Rectal smooth muscle tissue (tissue), 1 donor: ENCODE results near the gene COG5.

ENCODE experiments used
- H3K27ac ChIP-seq: one replicate; pipeline ENCODE4 v1.7.0; 2013; ENCODE audit warnings: low read depth, low read length, inconsistent platforms
- H3K27me3 ChIP-seq: one replicate; pipeline ENCODE4 v1.7.0; 2013; ENCODE audit warnings: low read length; ENCODE audit not compliant: control insufficient read depth, insufficient read depth
- H3K36me3 ChIP-seq: one replicate; pipeline ENCODE4 v1.7.0; 2013; ENCODE audit warnings: low read length; ENCODE audit not compliant: control insufficient read depth, insufficient read depth
- H3K4me1 ChIP-seq: one replicate; pipeline ENCODE4 v1.7.0; 2013; ENCODE audit warnings: low read length; ENCODE audit not compliant: control insufficient read depth, insufficient read depth
- H3K4me3 ChIP-seq: one replicate; pipeline ENCODE4 v1.7.0; 2013; ENCODE audit warnings: low read length
- H3K9ac ChIP-seq: one replicate; pipeline ENCODE4 v1.7.0; 2013; ENCODE audit warnings: low read length

Gene COG5

DNA sequence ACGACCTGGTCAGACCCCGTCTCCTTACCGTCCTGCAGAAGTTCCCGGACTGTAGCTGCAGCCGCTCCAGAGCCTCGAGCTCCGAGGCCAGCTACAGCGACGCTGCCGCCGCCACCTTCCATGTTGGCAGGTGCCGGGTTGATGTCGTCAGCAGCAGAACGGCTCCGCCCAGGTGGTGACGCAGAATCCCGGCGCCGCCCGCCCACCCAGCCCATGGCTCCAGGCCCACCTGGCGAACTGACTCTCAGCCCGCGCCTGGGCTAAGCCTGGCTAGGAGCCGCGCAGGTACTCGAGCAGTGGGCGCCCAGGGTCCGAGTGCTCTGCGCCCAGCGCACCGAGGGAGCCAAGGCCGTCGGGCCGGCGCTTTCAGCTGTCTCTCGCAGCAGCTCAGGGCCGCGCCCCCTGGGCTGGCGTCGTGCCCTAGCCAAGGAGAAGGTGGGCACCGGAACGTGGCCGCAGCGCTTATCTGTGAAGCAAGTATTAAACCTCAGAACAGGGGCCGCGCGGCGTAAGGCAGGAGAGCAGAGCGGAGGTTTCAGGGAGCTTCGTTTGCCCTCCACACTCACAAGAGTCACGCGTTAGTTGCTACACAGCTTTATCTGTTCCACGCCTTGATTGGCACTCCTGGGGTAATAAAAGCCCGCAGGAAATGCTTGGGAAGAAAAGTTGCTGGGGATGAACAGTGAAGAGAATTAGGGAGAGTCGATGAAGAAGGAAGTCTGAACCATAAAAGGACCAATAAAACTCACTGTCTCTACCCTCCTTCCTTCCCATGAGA is at the start of gene COG5, which contains the start of gene DUS4L:
Gene COG5 (minus strand): TSS at position 146 of the 778 bp plus-strand sequence. CDS start 24 bp downstream, at position 122.
Gene DUS4L (plus strand): TSS at position 197 of the 778 bp plus-strand sequence. CDS start 3,100 bp downstream, outside the sequence.
- Histone ChIP-seq H3K4me3 (peak within 1 kb of the TSS; percentile 99), H3K9ac (peak within 1 kb of the TSS; percentile 82), H3K27ac (peak within 1 kb of the TSS; percentile 94), H3K27me3 (no peaks in the 10 kb centered on the region), H3K36me3 (no peaks in the 10 kb centered on the region), H3K4me1 (peaks cover 2% of the 10 kb centered on the region)

DNA sequence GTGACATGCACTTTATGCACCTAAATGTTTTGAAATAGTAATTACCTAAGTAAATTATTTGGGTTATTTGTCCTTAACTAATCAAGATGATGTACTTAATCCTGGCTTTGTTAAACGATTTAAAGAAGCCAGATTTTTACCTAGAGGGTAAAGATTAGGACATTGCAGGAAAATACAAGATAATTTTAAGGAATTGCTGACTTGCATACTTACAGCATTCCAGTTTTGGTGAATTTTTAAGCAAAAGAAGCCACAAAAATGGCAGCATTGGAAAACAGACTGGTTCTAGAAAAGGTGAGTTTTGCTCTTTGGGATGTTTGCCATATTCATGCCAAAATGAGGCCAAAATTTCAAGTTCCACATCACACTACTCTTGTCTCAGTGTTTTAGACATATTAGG is 49.7 kb upstream of the COG5 start:
- Histone ChIP-seq H3K36me3 (peaks cover 10% of the 10 kb centered on the region), H3K27ac (no peak overlapping the region), H3K4me3 (no peak overlapping the region), H3K4me1 (peaks cover 3% of the 10 kb centered on the region), H3K9ac (no peak overlapping the region), H3K27me3 (no peaks in the 10 kb centered on the region)

DNA sequence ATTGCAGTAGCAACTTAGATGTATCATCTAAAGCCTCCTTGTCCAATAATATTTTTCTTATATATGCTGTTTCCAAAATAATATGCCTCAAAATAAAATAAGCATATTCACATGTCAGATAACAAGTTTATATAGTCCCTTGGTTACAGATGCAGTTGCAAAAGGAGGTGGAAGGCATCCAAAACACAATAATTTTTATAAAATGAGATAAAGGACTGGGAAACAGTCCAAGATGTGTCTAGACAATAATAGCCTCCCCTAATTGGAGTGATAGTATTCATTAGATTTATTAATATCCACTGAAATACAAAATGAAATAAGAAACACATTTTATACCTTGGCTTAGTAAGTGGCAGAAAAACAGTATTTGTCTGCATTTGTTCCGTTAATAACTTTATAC is 46.6 kb upstream of the COG5 start:
- no peak overlapping the region for H3K9ac ChIP-seq
- H3K4me3 ChIP-seq, result no peak overlapping the region
- peaks cover 6% of the 10 kb centered on the region for H3K36me3 ChIP-seq
- peaks cover 3% of the 10 kb centered on the region for H3K4me1 ChIP-seq
- H3K27me3 ChIP-seq, result no peaks in the 10 kb centered on the region
- no peak overlapping the region for H3K27ac ChIP-seq

DNA sequence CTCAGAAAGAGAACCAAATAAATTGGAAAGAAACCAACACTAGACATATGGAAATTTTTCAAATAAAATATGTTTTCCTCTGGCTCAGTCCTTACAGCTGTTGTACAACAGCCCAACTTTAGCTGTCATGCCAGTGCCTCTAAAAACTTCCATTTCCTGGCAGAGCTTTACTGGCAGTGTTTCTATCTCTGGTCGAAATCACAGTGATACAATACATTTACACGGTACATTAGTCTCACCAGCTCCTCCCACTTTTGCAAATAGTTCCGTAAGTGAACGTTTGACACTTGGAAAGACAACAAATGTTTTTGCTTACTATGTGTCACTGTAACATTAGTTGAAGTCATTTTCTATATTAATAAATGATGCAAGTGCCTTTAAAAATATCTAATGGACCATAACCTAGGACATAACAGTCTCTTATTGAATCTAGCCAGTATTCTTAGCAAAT is 46.1 kb upstream of the COG5 start:
- Histone ChIP-seq H3K27ac (no peak overlapping the region), H3K4me3 (no peak overlapping the region)

DNA sequence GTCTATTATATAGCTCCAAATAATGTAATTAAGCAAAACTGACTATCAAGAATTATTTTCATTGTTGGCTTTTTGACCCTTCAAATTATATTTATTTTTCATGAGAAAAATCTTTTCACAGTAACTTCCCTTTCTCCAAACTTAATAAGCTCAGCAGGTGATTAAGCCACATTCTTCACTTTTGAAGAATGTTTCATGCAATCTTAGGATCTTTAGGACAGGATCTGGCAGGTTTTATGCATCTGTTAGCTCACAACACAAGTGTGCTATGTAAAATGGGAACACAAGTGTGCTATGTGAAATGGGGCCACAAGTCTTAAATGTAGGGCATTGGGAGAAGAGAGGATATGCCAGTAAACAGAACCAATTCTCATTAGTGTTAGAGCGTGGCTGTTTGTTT is 42.6 kb upstream of the COG5 start:
- no peaks in the 10 kb centered on the region for H3K36me3 ChIP-seq
- H3K27ac ChIP-seq, result no peak overlapping the region
- H3K27me3 ChIP-seq, result no peaks in the 10 kb centered on the region
- no peak overlapping the region for H3K4me3 ChIP-seq
- no peak overlapping the region for H3K9ac ChIP-seq
- peaks cover 3% of the 10 kb centered on the region for H3K4me1 ChIP-seq

More for the DNA sequence above, 46.1 kb upstream of the COG5 start:
- H3K36me3 ChIP-seq, result peaks cover 5% of the 10 kb centered on the region
- H3K27me3 ChIP-seq, result no peaks in the 10 kb centered on the region
- peaks cover 3% of the 10 kb centered on the region for H3K4me1 ChIP-seq
- no peak overlapping the region for H3K9ac ChIP-seq

GRCh38 chr7:107605218-107605815 is 41.6 kb upstream of the COG5 start:
- Histone ChIP-seq H3K36me3 (peaks cover under 1% of the 10 kb centered on the region), H3K4me1 (peaks cover 3% of the 10 kb centered on the region), H3K27ac (no peak overlapping the region), H3K4me3 (no peak overlapping the region), H3K9ac (no peak overlapping the region), H3K27me3 (no peaks in the 10 kb centered on the region)

- no peaks in the 10 kb centered on the region for H3K4me1 ChIP-seq
- H3K27ac ChIP-seq, result no peak overlapping the region
- no peak overlapping the region for H3K4me3 ChIP-seq
- H3K27me3 ChIP-seq, result no peaks in the 10 kb centered on the region
- H3K9ac ChIP-seq, result no peak overlapping the region
- peaks cover 5% of the 10 kb centered on the region for H3K36me3 ChIP-seq
Measured at GRCh38 chr7:107600816-107601215, 37.1 kb upstream of the COG5 start.

- no peak overlapping the region for H3K9ac ChIP-seq
- no peak overlapping the region for H3K4me3 ChIP-seq
- peaks cover 8% of the 10 kb centered on the region for H3K36me3 ChIP-seq
- H3K27ac ChIP-seq, result no peak overlapping the region
- H3K4me1 ChIP-seq, result peaks cover 7% of the 10 kb centered on the region
- no peaks in the 10 kb centered on the region for H3K27me3 ChIP-seq
Measured at GRCh38 chr7:107599262-107599661, 35.5 kb upstream of the COG5 start.

DNA sequence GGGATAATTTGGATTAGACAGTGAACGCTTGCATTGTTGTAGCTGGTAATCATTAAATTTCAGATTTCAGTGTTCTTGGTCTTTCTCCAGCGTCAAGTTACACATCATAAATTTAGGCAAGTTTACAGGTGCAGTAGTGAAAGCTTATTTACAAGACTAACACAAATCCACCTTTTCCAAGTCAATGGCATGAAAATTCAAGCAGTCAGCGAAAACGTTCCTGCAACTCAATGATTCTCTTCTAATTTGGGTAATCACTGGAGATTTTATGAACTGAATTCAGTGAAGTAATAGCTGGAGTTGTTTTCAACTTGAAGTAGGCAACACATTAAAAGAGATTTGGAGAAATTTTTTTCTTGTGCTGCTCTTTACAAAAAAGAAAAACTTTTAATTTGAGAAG is 34.2 kb upstream of the COG5 start:
- Histone ChIP-seq H3K4me3 (no peak overlapping the region), H3K9ac (no peak overlapping the region), H3K27me3 (no peaks in the 10 kb centered on the region), H3K4me1 (peaks cover 9% of the 10 kb centered on the region), H3K36me3 (peaks cover 8% of the 10 kb centered on the region), H3K27ac (no peak overlapping the region)

GRCh38 chr7:107597582-107597916 is 33.8 kb upstream of the COG5 start:
- Histone ChIP-seq H3K9ac (no peak overlapping the region), H3K36me3 (peaks cover 8% of the 10 kb centered on the region), H3K27ac (no peak overlapping the region)

DNA sequence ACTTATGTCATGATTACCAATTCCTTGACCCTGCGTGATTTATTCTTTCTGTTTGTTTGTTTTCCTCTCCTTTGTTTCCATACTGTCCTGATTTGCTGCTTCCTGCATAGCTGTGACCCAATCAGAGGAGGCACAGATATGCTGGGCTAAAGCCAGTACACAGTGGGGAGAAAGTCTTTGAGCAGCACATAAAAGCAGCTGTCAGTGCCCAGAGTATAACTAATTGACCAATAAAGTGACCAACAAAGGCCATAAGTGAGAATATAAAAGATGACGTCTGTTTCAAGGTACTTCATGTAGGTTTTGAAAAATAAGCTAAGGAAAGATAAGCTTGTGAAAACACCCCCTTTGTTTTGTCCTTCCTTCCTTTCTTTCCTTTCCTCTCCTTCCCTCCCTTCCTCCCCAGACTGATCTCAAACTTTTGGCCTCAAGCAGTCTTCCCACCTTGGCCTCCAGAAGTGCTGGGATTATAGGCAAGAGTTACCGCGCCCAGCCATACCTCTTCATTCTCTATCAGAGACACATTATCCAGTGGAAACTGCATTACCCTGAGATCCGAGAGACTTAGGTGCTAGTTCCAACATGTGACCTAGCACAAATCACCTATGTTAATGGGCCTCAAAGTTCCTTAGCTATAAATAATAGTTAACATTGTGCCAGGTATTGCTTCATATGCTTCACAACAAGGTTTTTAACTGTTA is 33.3 kb upstream of the COG5 start:
- Histone ChIP-seq H3K27ac (no peak overlapping the region), H3K4me1 (peaks cover 10% of the 10 kb centered on the region), H3K4me3 (no peak overlapping the region), H3K27me3 (no peaks in the 10 kb centered on the region), H3K36me3 (peaks cover 8% of the 10 kb centered on the region), H3K9ac (no peak overlapping the region)

More at GRCh38 chr7:107597582-107597916, 33.8 kb upstream of the COG5 start:
- Histone ChIP-seq H3K27me3 (no peaks in the 10 kb centered on the region), H3K4me3 (no peak overlapping the region), H3K4me1 (peaks cover 10% of the 10 kb centered on the region)

GRCh38 chr7:107594961-107595737 is 31.4 kb upstream of the COG5 start:
- Histone ChIP-seq H3K4me3 (no peak overlapping the region), H3K4me1 (peaks cover 14% of the 10 kb centered on the region), H3K9ac (no peak overlapping the region), H3K27ac (peak overlapping the region; percentile 60), H3K36me3 (peaks cover 6% of the 10 kb centered on the region), H3K27me3 (no peaks in the 10 kb centered on the region)
